ENCODE results near the gene PRRC2B.

PRRC2B gene

DNA sequence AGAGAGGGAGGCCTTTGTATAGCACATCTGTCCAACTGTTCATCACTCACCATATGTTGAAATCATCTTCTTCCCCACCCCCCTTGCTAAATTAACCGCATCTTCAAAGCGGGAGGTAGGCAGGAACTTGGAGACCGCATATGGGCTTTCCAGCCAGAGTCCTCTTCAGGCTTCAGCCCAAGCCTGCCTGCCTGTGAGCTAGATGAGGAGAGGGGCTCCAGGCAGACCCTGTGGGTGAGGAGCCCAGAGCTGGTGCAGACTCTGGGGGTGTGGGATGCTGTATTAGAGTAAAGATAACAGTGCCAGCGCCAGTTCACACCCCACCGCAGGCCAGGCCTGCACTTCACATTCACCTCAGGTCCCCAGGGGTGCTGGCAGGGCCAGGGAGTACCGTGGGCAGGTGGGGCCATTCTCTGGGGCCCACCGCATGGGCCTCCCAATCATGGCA, 16.2 kb downstream of the PRRC2B start:
- H3K9ac ChIP-seq (ENCODE audit: low read length), result no peak overlapping the region
- peaks cover 43% of the 10 kb centered on the region for H3K4me1 ChIP-seq (ENCODE audit: control insufficient read depth, insufficient read depth, low read length)
- H3K27me3 ChIP-seq (ENCODE audit: control insufficient read depth, insufficient read depth, low read length), result no peaks in the 10 kb centered on the region
- H3K9me3 ChIP-seq (ENCODE audit: control insufficient read depth, insufficient read depth, low read depth, low read length), result peaks cover 22% of the 10 kb centered on the region
- H3K4me3 ChIP-seq (ENCODE audit: low read depth, low read length), result no peak overlapping the region
- no peak overlapping the region for H3K27ac ChIP-seq (ENCODE audit: low read depth, low read length)
- peaks cover 32% of the 10 kb centered on the region for H3K36me3 ChIP-seq (ENCODE audit: control insufficient read depth, insufficient read depth, low read length)

DNA sequence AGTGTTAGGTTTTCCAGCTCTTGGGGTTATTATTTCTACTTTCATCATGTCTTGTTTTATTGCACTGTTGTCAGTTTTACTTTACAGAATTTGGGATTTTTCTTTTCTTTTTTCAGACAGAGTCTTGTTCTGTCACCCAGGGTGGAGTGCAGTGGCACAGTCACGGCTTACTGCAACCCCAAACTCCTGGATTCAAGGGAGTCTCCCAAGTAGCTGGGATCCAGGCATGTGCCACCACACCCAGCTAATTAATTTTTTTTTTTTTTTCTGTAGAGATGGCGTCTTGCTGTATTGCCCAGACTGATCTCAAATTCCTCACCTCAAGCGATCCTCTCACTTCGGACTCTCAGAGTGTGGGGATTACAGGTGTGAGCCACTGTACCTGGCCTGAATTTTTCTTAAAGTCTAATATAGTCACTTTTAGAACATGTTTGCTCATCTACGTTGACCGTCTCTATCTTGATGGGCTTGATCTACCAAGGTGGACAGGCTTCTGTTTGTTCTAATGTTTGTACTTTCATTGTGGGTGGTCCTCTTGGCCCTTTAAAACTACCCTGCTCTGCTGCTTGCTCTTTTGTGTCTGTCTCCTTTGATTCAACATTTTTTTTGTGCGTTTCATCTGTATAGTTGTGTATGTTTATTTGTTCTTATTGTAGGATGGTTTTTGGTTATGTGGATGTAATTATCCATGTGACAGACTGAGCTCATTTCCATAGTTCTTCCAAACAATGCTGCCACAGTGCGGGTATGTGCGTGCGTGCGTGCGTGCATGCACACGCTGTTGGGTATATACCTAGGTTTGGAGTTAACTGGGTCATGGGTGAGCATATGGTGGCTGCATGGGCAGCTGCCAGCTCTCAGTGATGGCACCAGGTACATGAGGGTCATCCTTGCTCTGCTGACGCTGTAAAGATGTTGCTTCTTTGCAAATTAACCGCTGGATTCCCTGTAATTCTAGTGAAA, 18.1 kb downstream of the PRRC2B start:
- peaks cover 37% of the 10 kb centered on the region for H3K36me3 ChIP-seq (ENCODE audit: control insufficient read depth, insufficient read depth, low read length)

DNA sequence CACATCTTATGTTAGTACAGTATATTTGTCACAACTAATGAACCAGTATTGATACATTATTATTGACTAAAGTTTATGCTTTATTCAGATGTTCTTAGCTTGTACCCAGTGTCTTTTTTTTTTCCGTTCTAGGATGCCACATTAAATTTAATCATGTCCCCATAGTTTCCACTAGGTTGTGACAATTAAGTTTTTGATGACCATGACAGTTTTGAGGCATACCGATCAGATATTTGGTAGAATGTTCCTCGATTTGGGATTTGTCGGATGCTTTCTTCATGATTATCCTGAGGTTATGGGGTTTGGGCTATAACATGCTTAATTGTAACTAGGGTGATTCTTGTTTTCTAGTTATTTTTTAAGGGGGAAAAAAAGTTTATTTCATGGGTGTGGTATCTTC, 22.6 kb downstream of the PRRC2B start:
- no peaks in the 10 kb centered on the region for H3K27me3 ChIP-seq (ENCODE audit: control insufficient read depth, insufficient read depth, low read length)
- peaks cover 48% of the 10 kb centered on the region for H3K4me1 ChIP-seq (ENCODE audit: control insufficient read depth, insufficient read depth, low read length)
- peaks cover 20% of the 10 kb centered on the region for H3K9me3 ChIP-seq (ENCODE audit: control insufficient read depth, insufficient read depth, low read depth, low read length)
- H3K36me3 ChIP-seq (ENCODE audit: control insufficient read depth, insufficient read depth, low read length), result peaks cover 50% of the 10 kb centered on the region
- H3K9ac ChIP-seq (ENCODE audit: low read length), result no peak overlapping the region
- H3K27ac ChIP-seq (ENCODE audit: low read depth, low read length), result no peak overlapping the region
- H3K4me3 ChIP-seq (ENCODE audit: low read depth, low read length), result no peak overlapping the region

More for the DNA sequence above, 18.1 kb downstream of the PRRC2B start:
- peaks cover 22% of the 10 kb centered on the region for H3K9me3 ChIP-seq (ENCODE audit: control insufficient read depth, insufficient read depth, low read depth, low read length)
- peaks cover 29% of the 10 kb centered on the region for H3K4me1 ChIP-seq (ENCODE audit: control insufficient read depth, insufficient read depth, low read length)
- H3K9ac ChIP-seq (ENCODE audit: low read length), result no peak overlapping the region
- H3K4me3 ChIP-seq (ENCODE audit: low read depth, low read length), result no peak overlapping the region
- no peak overlapping the region for H3K27ac ChIP-seq (ENCODE audit: low read depth, low read length)
- H3K27me3 ChIP-seq (ENCODE audit: control insufficient read depth, insufficient read depth, low read length), result no peaks in the 10 kb centered on the region

DNA sequence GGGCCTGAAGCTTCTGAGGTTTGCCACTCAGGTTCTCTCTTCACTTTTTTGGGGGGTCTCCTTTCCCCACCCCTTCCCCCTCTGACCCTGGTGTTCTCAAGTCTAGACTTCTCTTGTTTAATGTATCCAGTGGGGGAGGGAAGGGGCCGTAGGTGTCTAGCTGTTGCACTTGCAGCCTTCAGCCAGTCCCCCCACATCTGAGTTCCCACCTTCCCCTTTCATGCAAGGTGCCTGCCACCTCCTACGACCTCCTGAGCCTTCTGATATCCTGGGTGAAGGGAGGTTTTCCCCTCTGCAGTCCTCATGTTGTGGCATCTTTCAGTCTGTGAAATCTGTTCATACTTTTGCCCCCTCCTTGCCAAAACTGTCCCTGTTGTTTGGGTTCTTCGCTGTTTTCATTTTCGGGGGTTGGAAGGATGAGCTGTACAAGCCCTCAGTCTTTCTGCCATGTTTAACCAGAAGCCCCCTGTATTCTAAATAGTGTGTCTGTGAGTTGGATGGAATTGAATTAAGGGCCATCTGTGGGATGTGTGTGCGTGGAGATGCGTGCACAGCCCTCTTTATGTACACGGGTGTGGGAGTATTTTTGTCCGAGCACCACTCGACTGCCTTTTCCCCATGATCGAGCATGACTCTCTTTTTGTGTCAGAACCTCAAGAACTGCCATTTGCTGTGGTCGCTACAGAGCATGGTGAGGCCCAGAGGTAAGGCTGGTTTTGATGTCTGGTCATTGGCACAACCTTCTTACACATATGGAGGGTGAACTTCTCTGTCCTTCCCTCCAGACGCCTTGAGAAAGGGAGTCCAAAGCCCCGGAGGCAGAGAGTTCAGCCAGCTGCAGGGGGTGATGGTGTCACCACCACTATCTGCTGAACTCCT, 23.6 kb downstream of the PRRC2B start:
- H3K9ac ChIP-seq (ENCODE audit: low read length), result no peak overlapping the region

DNA sequence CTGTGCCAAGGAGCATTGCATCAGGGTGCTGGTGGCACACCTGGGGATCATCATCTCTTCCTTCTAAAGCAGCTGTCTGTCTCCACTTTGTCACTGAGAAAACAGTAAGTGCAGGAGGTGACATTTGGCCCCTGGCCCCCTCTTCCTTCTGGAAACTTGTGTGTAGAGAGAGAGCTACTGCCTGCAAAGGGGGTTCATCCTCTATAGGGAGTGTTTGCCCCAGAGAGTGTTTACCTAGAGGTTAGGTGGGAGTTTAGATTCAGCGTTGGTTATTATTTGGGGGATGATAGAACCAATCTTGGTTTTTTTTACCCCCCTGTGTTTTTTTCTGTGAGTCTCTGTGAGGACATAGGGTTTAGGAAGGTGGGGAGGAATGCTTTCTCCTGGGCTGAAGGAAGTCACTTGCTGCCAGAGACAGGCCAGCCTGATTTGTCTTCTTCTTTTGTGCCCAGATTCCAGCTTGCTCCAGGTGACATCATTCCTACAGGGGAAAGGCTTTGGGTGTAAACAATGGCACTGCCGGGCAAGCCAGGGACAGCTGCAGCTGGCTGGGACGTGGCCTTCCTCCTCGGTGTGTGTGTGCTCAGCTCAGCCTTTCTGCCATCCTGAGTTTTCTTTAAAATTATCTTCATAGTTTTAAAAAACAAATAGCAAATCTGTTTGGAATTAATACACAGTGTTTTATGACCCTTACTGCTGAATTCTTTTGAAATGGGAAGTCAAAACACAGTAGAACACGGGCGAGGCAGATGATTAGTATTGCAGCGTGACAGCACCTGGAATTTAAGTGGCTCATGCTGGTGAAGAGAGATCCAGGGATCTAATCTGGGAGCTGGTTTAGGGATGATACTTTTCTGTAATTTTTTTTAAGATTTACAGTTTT, 24.5 kb downstream of the PRRC2B start:
- Histone ChIP-seq H3K9ac (ENCODE audit: low read length) (no peak overlapping the region), H3K27me3 (ENCODE audit: control insufficient read depth, insufficient read depth, low read length) (no peaks in the 10 kb centered on the region), H3K4me3 (ENCODE audit: low read depth, low read length) (no peak overlapping the region), H3K4me1 (ENCODE audit: control insufficient read depth, insufficient read depth, low read length) (peaks cover 65% of the 10 kb centered on the region), H3K27ac (ENCODE audit: low read depth, low read length) (no peak overlapping the region), H3K9me3 (ENCODE audit: control insufficient read depth, insufficient read depth, low read depth, low read length) (peaks cover 10% of the 10 kb centered on the region), H3K36me3 (ENCODE audit: control insufficient read depth, insufficient read depth, low read length) (peaks cover 38% of the 10 kb centered on the region)

More for the DNA sequence above, 23.6 kb downstream of the PRRC2B start:
- Histone ChIP-seq H3K4me1 (ENCODE audit: control insufficient read depth, insufficient read depth, low read length) (peaks cover 56% of the 10 kb centered on the region), H3K27me3 (ENCODE audit: control insufficient read depth, insufficient read depth, low read length) (no peaks in the 10 kb centered on the region), H3K9me3 (ENCODE audit: control insufficient read depth, insufficient read depth, low read depth, low read length) (peaks cover 15% of the 10 kb centered on the region), H3K4me3 (ENCODE audit: low read depth, low read length) (no peak overlapping the region), H3K36me3 (ENCODE audit: control insufficient read depth, insufficient read depth, low read length) (peaks cover 42% of the 10 kb centered on the region), H3K27ac (ENCODE audit: low read depth, low read length) (no peak overlapping the region)

DNA sequence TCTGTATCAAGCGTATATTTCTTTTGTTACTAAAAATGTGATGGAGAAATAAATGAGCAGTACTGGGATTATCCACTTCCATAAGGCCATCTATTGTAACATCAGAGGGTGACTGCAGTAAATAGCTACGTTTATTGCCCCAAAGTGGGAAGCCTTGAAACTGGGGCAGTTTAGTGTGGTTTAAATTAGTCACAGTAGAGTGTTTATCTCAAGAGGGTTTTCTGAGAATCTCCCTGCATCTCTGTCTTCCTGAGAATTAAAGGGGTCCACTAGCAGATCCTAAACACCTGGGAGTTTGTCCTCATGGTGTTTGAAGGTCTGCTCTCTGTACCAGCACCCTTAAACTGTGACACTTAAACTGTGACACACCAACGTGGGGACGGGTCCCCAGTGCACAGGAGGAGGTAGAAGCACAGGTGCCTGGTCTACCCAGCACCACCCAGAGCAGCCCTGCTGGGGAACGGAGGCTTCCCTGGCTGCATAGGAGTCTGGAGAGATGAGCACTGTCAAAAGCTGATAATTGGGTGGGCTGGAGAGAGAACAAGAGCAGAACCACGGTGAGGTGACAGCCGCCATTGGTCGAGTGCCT, 25.2 kb downstream of the PRRC2B start:
- H3K4me1 ChIP-seq (ENCODE audit: control insufficient read depth, insufficient read depth, low read length), result peaks cover 68% of the 10 kb centered on the region

DNA sequence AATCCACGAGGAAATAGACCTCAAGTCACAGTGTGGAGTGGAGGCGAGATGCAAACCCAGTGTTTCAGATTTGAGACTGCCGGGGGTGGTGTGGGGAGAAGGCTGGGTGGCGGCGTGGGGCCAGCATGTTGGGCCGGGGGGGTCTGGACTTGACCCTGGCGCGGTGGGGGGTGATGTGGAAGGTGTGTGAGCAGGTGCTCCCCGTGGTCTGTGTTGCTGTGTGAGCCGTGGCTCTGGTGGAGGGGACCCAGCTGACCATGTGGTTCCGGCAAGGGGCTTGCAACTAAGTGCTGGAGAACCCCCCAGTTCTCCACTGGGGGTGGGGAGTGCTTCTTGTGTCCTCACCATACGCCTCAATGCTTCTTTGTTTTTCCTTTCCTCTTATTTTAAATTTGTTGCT, 25.8 kb downstream of the PRRC2B start:
- H3K27me3 ChIP-seq (ENCODE audit: control insufficient read depth, insufficient read depth, low read length), result no peaks in the 10 kb centered on the region
- H3K27ac ChIP-seq (ENCODE audit: low read depth, low read length), result no peak overlapping the region
- peaks cover 33% of the 10 kb centered on the region for H3K36me3 ChIP-seq (ENCODE audit: control insufficient read depth, insufficient read depth, low read length)
- no peaks in the 10 kb centered on the region for H3K9me3 ChIP-seq (ENCODE audit: control insufficient read depth, insufficient read depth, low read depth, low read length)
- no peak overlapping the region for H3K4me3 ChIP-seq (ENCODE audit: low read depth, low read length)
- no peak overlapping the region for H3K9ac ChIP-seq (ENCODE audit: low read length)
- H3K4me1 ChIP-seq (ENCODE audit: control insufficient read depth, insufficient read depth, low read length), result peaks cover 68% of the 10 kb centered on the region

More for the DNA sequence above, 25.2 kb downstream of the PRRC2B start:
- Histone ChIP-seq H3K9me3 (ENCODE audit: control insufficient read depth, insufficient read depth, low read depth, low read length) (peaks cover 4% of the 10 kb centered on the region; the same call in 1 of the 2 replicates), H3K36me3 (ENCODE audit: control insufficient read depth, insufficient read depth, low read length) (peaks cover 37% of the 10 kb centered on the region), H3K4me3 (ENCODE audit: low read depth, low read length) (no peak overlapping the region), H3K9ac (ENCODE audit: low read length) (no peak overlapping the region), H3K27ac (ENCODE audit: low read depth, low read length) (no peak overlapping the region), H3K27me3 (ENCODE audit: control insufficient read depth, insufficient read depth, low read length) (no peaks in the 10 kb centered on the region)

DNA sequence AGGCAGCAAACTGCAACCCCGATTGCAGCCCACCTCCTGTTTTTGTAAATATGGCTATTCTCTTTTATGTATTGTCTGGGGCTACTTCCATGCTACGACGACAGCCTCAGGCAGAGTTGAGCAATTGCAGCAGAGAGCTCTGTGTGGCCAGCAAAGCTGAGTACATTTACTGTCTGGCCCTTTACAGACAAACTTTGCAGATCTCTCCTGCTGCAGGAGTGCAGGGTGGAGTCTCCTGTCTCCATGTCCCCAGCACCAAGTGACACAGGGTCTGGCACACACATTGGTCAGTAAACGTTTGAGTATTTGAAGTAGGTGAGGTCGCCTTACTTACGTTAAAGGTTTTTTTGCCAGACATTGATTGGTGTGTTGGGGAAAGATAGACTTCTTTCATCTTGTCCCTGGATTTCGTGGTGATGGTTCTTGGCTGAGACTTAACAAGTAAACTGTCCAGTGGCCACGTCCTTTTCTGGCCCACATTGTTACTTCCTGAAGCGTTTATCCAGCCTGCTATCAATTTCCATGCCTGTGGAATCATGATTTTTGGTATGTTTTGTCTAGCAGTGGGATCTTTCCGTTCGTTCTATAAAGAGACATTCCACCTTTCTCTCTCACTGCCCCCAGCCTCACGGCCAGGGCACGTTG, 27.2 kb downstream of the PRRC2B start:
- H3K4me3 ChIP-seq (ENCODE audit: low read depth, low read length), result 0 out of 2 replicates have a peak overlapping the region, but pooled peaks have one; percentile 14
- H3K4me1 ChIP-seq (ENCODE audit: control insufficient read depth, insufficient read depth, low read length), result peaks cover 68% of the 10 kb centered on the region
- no peaks in the 10 kb centered on the region for H3K27me3 ChIP-seq (ENCODE audit: control insufficient read depth, insufficient read depth, low read length)
- peaks cover 24% of the 10 kb centered on the region for H3K36me3 ChIP-seq (ENCODE audit: control insufficient read depth, insufficient read depth, low read length)
- 0 out of 2 replicates have a peak overlapping the region, but pooled peaks have one; percentile 17 for H3K27ac ChIP-seq (ENCODE audit: low read depth, low read length)
- no peaks in the 10 kb centered on the region for H3K9me3 ChIP-seq (ENCODE audit: control insufficient read depth, insufficient read depth, low read depth, low read length)
- no peak overlapping the region for H3K9ac ChIP-seq (ENCODE audit: low read length)

DNA sequence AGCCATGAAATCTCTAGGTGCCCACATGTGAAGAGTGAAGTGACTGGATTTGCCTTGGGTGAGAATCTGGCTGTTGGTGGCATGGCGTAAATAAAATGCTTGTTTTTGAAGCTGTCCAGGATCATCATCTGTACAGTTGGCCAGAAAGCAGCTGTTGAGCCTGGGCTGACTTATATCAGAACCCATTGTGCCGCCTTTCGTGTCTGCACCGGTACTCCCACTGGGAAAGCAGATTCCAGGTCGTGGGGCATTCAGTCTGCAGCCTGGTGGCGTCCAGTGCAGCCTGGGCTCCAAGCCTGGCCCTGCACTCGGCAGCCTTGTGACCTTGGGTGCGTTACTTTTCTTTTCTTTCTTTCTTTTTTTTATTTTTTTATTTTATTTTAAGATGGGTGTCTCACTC, 27.8 kb downstream of the PRRC2B start:
- H3K27ac ChIP-seq (ENCODE audit: low read depth, low read length), result 0 out of 2 replicates have a peak overlapping the region, but pooled peaks have one; percentile 17
- H3K9ac ChIP-seq (ENCODE audit: low read length), result no peak overlapping the region
- no peaks in the 10 kb centered on the region for H3K9me3 ChIP-seq (ENCODE audit: control insufficient read depth, insufficient read depth, low read depth, low read length)
- H3K4me3 ChIP-seq (ENCODE audit: low read depth, low read length), result no peak overlapping the region
- no peaks in the 10 kb centered on the region for H3K27me3 ChIP-seq (ENCODE audit: control insufficient read depth, insufficient read depth, low read length)
- peaks cover 65% of the 10 kb centered on the region for H3K4me1 ChIP-seq (ENCODE audit: control insufficient read depth, insufficient read depth, low read length)
- peaks cover 29% of the 10 kb centered on the region for H3K36me3 ChIP-seq (ENCODE audit: control insufficient read depth, insufficient read depth, low read length)

Data from HUES6 (cell line).